22Rv1 (cell line): ENCODE results near the gene MARCHF6.
"Not testable (repeated sequence)": the region's sequence is repeated elsewhere in the genome, so short reads cannot be mapped to it uniquely, and the experiment has no call there.

ENCODE experiments used
- H3K27ac ChIP-seq: fragments of 450-650 bp; 2 replicates; pipeline ENCODE4 v1.5.1; 2017
- ZFX ChIP-seq: fragments of 450-650 bp; IDR thresholded peaks from 2 replicates; pipeline ENCODE4 v1.6.1; 2017; ENCODE audit warnings: antibody characterized with exemption, borderline replicate concordance
- TF ChIP-seq, protein P1 (sequence below): fragments of 450-650 bp; IDR thresholded peaks from 2 replicates; pipeline ENCODE4 v1.5.1; 2017; ENCODE audit warnings: mild to moderate bottlenecking

Gene MARCHF6

DNA sequence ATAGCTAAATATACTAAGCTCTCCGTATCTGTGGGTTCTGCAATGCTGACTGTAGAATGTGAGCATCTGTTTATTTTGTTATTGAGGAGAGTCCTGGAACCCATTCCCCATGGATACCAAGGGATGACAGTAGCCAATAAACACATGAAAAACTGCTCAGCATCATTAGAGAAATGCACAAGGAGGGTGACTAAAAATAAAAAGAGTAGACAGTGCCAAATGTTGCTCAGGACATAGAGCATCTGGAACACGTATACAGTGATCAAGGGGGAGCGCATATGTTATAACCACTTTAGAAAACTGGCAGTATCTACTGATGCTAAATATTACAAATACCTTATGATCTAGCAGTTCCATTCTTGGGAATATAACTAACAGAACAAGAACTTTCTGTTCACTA, 31.0 kb downstream of the MARCHF6 start:
- TF ChIP-seq, protein P1, sequence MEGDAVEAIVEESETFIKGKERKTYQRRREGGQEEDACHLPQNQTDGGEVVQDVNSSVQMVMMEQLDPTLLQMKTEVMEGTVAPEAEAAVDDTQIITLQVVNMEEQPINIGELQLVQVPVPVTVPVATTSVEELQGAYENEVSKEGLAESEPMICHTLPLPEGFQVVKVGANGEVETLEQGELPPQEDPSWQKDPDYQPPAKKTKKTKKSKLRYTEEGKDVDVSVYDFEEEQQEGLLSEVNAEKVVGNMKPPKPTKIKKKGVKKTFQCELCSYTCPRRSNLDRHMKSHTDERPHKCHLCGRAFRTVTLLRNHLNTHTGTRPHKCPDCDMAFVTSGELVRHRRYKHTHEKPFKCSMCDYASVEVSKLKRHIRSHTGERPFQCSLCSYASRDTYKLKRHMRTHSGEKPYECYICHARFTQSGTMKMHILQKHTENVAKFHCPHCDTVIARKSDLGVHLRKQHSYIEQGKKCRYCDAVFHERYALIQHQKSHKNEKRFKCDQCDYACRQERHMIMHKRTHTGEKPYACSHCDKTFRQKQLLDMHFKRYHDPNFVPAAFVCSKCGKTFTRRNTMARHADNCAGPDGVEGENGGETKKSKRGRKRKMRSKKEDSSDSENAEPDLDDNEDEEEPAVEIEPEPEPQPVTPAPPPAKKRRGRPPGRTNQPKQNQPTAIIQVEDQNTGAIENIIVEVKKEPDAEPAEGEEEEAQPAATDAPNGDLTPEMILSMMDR, result no peak
- TF ChIP-seq ZFX, result no peak
- no peak overlapping the region for H3K27ac ChIP-seq

DNA sequence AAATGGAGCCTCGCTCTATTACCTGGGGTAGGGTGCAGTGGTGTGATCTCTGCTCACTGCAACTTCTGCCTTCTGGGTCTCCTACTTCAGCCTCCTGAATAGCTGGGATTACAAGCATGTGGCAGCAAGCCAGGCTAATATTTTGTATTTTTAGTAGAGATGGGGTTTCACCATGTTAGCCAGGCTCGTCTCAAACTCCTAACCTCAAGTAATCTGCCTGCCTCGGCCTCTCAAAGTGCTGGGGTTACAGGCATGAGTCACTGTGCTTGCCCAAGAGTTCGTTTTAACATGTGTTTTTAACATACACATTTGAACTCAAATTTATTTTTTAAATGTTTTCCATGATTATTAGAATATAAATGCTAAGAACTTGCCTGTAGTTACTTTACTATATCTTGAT, 34.2 kb downstream of the MARCHF6 start:
- no peak overlapping the region for H3K27ac ChIP-seq

DNA sequence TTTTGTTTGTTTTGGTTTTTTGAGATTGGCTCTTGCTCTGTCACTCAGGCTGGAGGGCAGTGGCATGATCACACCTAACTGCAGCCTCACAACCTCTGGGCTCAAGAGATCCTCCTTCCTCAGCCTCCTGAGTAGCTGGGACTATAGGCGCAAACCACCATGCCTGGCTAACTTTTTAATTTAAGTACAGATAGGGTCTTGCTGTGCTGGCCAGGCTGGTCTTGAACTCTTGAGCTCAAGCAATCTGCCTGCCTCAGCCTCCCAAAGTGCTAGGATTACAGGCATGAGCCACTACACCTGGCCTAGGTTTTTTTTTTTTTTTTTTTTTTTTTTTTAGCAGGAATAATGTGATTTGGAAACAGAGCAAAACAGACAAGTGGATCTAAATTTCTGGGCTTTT, 37.6 kb downstream of the MARCHF6 start:
- no peak overlapping the region for H3K27ac ChIP-seq
- TF ChIP-seq, protein P1, result no peak
- TF ChIP-seq ZFX, result no peak

More for the DNA sequence above, 34.2 kb downstream of the MARCHF6 start:
- TF ChIP-seq, protein P1, result no peak
- no peak for TF ChIP-seq ZFX

DNA sequence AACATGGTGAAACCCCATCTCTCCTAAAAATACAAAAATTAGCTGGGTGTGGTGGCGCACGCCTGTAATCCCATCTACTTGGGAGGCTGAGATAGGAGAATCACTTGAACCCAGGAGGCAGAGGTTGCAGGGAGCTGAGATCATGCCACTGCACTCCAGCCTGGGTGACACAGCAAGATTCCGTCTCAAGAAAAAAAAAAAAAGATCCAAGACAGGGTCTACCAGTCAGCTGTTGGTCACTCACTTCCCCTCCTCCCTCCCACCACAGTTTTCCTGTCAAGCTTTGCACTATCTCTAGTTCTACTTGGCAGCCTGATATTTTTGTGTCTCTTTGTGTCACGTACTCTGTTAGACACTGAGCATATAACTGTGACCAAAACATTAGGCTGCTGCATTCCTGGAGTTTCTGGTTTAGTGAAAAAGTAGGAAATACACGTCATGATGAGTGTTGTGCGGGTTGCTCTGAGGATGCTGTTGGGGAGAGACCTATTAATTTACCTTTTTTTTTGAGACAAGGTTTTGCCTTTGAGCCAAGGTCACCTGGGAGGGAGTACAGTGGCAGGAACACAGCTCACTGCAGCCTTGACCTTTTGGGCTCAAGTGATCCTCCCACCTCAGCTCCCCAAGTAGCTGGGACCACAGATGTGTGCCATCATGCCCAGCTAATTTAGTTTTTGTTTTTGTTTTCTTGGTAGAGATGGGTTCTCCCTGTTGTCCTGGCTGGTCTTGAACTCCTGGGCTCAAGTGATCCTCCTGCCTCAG, 39.3 kb downstream of the MARCHF6 start:
- H3K27ac ChIP-seq, result not testable (repeated sequence)

GRCh38 chr5:10393491-10393890, 40.0 kb downstream of the MARCHF6 start:
- TF ChIP-seq, protein P1, result no peak
- TF ChIP-seq ZFX, result no peak
- H3K27ac ChIP-seq, result no peak overlapping the region

DNA sequence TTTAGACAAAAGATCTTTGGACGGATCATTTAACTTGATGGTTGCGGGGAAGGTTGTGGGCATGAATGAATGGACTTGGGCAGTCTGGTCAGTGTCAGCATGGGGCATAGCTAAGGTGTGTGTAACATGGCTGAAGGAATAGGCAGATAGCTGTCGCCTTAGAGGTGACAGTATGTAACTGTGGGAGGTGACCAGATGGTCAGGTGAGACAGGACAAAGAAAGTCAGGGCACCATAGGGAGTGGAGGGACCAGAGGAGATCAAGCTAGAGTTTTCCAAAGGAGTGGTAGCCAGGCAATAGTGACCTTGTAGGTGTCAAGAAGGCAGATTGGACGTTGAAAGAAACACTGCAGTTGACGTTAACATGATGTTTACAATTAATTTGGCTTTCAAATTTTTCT, 43.1 kb downstream of the MARCHF6 start:
- no peak overlapping the region for H3K27ac ChIP-seq
- TF ChIP-seq ZFX, result no peak
- TF ChIP-seq, protein P1, result no peak

GRCh38 chr5:10399839-10400238, 46.3 kb downstream of the MARCHF6 start:
- no peak for TF ChIP-seq ZFX
- H3K27ac ChIP-seq, result no peak overlapping the region

DNA sequence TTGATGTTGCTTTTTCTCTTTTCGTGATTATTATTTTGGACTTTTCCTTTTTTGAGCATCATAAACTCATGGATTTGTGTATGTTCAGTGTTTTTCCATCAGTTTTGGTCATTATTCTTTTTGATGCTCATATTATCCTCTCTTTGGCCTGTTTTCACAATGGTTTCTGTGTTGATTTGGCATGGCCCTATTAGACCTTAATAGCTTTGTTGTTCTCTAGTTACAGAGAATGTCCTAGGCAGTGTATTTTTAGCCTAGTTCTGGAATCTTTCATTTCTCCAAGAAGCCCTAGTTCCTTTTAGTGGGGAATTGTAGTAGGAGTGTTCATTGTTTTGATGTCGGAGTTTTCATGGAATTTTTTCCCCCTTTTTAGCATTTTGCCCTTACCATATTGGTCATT, 46.9 kb downstream of the MARCHF6 start:
- H3K27ac ChIP-seq, result no peak overlapping the region
- TF ChIP-seq, protein P1, result no peak
